ENCODE measurements around the gene TMEM30A.

TMEM30A gene

GRCh38 chr6:75211920-75212590 is 72.5 kb downstream of the TMEM30A start:
- DNase-seq = no peak

- DNase-seq = peak; percentile 35
Observed at GRCh38 chr6:75210885-75211739, 73.5 kb downstream of the TMEM30A start.

DNA sequence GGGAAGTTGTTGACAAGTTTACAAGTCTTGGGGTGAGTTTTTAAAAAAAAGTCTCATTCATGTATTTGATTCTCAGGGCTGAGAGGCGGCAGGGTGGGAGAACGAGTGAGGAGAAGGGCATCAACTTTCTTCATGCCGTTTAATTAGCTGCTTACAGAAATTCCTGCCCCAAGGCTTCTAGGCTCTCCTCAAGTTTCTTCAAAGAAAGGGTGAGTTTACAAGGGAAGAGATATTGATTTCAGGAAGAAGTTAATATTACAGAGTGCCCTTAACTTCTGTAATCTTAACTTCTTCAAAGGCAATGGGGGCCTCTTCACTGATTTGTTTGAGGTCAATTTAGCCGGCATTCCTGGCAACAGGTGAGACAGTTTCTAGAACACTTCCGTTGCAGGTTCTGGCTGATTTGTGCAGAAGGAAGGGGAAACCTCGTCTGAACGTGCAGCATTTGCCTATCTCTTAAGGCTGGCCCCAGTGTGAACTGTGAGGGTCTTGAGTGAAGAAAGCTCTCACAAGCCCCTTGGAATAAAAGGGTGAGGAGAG is 75.3 kb downstream of the TMEM30A start:
- DNase-seq = no peak

GRCh38 chr6:75208298-75209183 is 76.1 kb downstream of the TMEM30A start:
- peak; percentile 77 for DNase-seq

DNA sequence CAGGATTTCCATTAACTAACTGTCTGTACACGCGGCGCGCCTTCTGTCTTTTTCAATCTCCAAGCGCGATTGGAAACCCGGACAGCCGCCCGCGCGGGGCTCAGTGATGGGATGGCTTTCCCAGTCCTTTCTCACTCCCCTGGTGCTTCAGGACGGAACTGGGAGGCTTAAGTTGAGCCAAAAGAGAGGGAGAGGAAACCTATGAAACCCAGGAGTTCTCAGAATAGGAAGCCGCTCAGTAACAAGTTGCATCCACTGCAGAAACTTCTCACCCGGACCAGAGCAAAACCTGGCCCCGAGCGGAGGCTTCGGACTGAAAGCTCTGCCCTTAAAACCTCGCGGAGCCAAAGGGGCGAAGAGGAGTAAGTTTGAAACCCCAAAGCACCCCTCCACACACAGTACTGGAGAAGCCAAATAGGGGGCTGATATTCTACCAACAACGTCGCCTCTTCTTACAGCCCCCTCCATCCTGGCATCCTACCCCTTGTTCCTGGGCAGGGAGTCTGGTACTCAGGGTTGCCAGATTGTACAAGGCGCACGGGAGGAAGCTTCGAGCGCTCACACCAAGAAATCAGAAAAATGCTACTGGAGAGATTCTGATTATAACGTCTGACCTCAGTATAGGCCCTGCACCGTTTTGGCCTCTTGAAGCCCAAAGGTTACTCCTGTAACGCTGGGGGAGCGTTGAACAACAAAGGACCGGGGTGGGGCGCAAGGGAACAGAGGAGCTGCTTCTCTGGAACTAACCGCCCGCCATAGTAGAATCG is 77.8 kb downstream of the TMEM30A start:
- DNase-seq = no peak

- no peak for DNase-seq
Observed at GRCh38 chr6:75205776-75206575, 78.6 kb downstream of the TMEM30A start, which contains the start of gene COL12A1. Gene COL12A1 (minus strand): TSS chr6:75206053. CDS start chr6:75202792, 3,261 bp downstream.

DNA sequence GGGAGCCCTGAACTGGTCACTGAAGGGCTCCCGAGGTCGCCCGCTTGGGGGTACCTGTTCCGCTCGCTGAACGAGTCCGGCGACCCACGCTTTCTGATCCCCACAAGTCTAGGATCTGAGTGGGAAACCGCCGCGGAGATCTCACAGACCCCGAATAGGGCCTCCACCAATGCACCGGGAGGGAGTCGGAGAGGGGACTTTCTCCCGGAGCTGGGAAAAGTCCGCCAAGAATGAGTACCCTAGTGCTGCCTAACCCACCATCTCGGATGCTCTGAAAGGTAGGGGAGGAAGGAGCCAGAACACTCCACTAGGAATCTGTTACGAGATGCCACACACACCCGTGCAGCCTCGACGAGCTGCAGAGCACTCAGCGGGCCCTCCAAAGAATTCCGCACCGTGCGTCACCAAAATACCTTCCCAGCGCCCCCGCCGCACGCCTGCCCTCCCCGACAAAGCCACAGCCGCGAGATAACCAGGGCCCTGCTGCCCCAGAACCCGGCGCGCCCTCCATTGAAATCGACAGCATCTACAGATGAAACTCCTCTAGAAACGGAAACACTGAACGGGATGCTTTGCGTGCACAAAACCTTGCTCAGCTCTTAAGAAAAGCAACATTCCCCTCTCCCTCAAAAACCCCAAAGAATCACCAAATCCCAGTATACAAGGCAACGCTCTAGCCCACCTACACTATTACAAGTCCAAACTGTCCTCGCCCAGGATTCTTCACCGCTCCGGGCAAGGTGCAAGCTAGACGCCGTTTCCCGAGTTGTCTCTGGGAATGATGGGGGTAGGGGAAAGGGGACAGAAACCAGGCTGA is 79.4 kb downstream of the TMEM30A start:
- DNase-seq = no peak

- DNase-seq = no peak
Observed at GRCh38 chr6:75204217-75204958, 80.2 kb downstream of the TMEM30A start.

GRCh38 chr6:75203721-75204120 is 80.9 kb downstream of the TMEM30A start:
- no peak for DNase-seq

Measured in activated CD4-positive, alpha-beta T cell treated with anti-CD3 and anti-CD28 coated beads, Interleukin-2, amount 50 U/mL, for 1 hour (primary cell).